Gastrocnemius medialis (tissue), 4 donors: ENCODE data around the gene ATXN7.

Experiments used
- CTCF ChIP-seq, 5 experiments: fragments of 450-650 bp in 3 of 5; fragments of 200-600 bp in 2 of 5; sonication (generic) in 2 of 5; IDR thresholded peaks in 4 of 5; conservative IDR thresholded peaks in 1 of 5; 1 replicate in 4 of 5; 2 replicates in 1 of 5; pipeline ENCODE4 v1.5.1; 2016 to 2019; ENCODE audit warnings: antibody characterized with exemption in 5 of 5, mild to moderate bottlenecking in 3 of 5, moderate library complexity in 3 of 5
- POLR2A ChIP-seq, 2 donors: fragments of 450-650 bp; IDR thresholded peaks; one replicate each; pipeline ENCODE4 v1.6.1; 2017; ENCODE audit warnings: antibody characterized with exemption in 2 of 2, mild to moderate bottlenecking in 2 of 2, moderate library complexity in 2 of 2

- TF ChIP-seq POLR2A (IDR thresholded peaks at IDR 0.05), result no peak
- no peak for TF ChIP-seq CTCF (IDR thresholded peaks at IDR 0.05 in 4 of 5, conservative IDR thresholded peaks at IDR 0.05 in 1 of 5)
Observed at GRCh38 chr3:64003589-64003988, 139.9 kb downstream of the ATXN7 start.
